ENCODE measurements around the gene PIMREG.

The PIMREG gene

GRCh38 chr17:6443692-6444570 is at the start of gene PIMREG:
Gene PIMREG, plus strand, starts transcription at chr17:6444455. Its CDS starts 656 bp downstream, at chr17:6445111.
- peak; percentile 88 to 95 for DNase-seq

GRCh38 chr17:6398955-6399354 is 45.3 kb upstream of the PIMREG start:
- no peak for DNase-seq

GRCh38 chr17:6402258-6402657 is 42.0 kb upstream of the PIMREG start:
- no peak for DNase-seq

GRCh38 chr17:6408276-6408675 is 36.0 kb upstream of the PIMREG start:
- DNase-seq: no peak

- no peak for DNase-seq
Observed at GRCh38 chr17:6408735-6409134, 35.5 kb upstream of the PIMREG start.

DNA sequence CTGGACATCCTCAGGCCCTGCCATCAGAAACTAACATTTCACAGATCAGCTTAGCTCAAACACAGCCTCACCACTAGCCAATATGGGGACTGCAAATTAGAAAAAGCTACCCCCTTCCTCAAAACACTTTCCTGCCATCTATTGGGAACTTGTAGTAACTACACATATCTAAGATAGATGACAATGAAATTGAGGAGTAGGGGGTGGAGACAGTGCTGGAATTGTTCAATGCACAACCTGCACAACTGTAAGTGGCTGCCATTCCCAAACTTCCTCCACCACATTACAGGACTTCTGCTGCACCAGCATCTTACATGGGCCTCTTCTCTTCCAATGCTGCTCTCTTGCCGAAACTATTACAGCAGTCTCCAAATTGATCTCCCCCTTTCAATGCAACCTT is 31.2 kb upstream of the PIMREG start:
- no peak for DNase-seq

- DNase-seq: no peak
Observed at GRCh38 chr17:6415616-6416015, 28.6 kb upstream of the PIMREG start.

DNA sequence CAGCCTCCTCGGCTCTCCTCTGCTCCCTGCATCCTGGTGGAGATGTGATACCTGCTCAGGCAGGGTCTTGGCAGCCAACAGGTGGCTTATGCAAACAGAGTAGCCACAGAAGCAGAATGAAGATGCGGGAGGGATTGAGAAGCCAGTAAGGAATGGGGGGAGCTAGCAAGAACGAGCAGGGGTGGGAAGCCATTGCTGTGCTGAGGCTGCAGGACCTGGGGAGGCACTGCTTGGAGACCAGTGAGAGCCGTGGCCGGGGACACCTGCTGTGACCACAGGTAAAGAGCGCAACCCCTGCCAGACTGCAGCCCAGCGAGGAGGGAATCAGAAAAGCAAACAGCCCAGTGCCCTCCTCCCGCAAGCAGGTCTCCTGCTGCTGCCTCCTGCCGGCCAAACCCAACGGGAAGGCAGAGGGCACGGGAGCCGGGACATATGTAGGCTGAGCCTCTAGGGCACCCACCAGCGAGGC is 24.0 kb upstream of the PIMREG start:
- peak in 1 of 2 donors; percentile 16 for DNase-seq

DNA sequence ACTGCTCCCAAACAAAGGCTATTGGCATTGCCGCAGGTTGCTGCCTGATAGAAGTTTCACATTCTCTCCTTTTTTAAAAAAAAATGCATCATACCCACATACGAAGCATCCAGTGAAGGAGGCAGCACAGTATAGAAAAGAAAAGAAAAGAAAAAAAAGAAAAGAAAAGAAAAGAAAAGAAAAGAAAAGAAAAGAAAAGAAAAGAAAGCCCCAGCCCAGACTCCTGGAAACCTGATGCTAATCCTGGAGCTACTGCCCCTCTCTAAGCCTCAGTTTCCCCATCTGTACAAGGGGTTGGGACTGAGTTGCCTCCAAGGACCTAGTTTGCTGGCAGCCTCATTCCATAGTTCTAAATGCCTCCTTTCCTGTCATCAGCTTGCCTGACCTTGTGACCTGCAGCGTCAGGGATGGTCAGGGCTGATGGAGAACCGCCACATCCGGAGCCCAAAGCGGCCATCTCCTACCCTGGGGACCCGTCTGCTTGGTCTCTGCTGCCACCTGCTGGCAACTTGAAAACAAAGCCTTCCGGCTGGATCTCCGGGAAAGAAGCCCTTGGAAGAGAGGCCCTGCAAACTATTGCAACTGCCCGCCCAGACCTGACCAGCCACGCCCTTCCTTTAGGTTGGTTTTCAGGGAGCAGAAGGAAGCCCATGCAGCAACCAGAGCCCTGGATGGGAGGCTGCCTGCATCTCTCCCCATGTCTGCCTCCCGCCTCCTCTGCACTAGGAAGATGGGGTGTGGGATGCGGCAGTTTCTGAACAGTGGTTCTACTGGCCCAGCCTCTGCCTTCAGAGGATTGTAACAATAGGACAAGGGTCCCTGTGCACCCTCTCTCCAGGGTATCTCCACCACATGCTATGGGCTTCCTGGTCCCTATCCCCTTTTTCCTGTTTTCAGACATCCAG is 22.3 kb upstream of the PIMREG start:
- peak; percentile 74 to 77 for DNase-seq

DNA sequence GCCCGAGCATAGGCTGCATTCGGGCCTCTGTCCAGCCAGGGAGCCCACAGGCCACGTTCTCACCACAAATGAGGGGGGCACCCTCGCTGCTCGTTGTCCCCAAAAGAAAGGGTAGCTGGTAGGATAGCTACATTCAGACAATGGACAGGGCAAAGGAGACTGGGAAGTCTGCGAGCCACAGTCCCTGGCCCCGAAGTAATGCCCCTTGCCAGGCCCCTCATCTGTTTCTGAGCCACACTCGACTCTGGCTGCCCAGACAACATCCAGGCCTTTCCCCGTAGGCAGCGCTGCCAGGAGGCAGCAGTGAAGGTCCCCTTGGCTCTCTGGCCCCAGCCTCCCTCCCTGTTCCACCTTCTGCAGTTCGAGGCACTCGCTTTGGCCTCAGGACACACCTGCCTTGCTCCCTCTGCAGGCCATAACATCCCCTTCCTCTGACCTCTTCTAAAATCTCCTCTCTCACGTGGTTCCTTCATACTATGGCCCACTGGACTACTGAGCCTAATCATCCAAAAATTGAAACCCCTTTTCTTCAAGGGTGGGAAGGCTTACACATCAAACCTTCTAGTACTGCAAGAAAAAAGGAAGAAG is 21.5 kb upstream of the PIMREG start:
- DNase-seq: no peak

GRCh38 chr17:6423931-6424330 is 20.3 kb upstream of the PIMREG start:
- DNase-seq: no peak

DNA sequence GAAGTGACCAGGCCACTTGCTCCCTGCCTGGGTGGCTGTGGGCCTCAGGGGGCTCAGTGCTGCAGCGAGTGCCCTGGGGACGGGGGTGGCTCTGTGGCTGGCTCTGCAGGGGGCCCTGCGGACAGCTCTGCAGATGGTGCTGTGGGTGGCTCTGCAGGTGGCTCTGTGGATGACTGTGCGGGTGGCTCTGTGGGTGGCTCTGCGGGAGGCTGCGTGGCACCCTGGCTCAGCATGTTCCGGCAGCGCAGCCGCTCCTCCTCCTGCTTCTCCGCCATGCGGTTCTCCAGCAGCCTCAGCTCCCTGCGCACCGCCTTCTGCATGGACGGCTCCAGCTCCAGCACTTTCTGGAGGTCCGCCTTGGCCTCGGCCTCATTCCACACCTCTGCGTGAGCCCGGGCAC is 18.8 kb upstream of the PIMREG start:
- DNase-seq: no peak

GRCh38 chr17:6426356-6427101 is 17.7 kb upstream of the PIMREG start:
- no peak for DNase-seq

GRCh38 chr17:6427279-6427781 is 16.9 kb upstream of the PIMREG start:
- peak; percentile 34 to 50 for DNase-seq

DNA sequence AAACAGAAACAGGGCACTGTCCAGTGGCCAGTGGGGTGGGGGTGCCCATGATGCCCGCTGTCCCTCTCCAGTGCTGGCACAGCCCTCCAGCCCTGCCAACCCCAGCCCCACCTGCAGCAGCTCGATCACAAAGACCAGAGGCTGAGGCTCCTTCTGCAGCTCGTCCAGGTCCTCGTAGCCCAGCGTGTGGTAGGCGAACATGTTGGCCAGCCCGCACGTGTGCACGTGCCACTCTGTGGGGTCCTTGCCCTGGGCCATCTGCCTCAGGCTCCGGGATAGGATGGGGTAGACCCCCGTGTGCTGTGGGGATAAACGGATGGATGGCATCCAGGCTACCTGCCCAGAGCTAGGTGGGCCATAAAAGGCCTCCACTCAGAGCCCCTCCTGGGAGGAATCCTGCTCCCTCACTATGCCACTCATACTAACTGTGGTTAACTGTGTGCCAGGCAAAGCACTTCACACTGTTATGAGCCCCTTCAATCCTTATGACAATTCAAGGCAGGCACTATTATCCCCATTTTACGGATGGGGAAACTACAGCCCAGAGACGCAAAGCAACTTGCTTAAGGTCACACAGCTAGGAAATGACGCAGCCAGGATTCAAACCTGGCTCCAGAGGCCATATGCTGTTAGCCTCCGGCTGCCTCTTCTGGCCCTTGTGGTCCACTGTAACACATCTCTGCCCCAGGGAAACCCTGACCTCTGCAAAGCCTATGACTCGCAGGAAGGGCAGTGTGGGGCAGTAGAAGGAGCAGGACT is 15.9 kb upstream of the PIMREG start:
- no peak for DNase-seq

GRCh38 chr17:6429266-6429665 is 15.0 kb upstream of the PIMREG start:
- no peak for DNase-seq

- DNase-seq: no peak
Observed at GRCh38 chr17:6430769-6431168, 13.5 kb upstream of the PIMREG start.

GRCh38 chr17:6435051-6435450 is 9.2 kb upstream of the PIMREG start, which contains the start of gene AIPL1:
Gene AIPL1, minus strand, starts transcription at chr17:6435121. Its CDS starts 17 bp downstream, at chr17:6435104.
- DNase-seq: no peak

- DNase-seq: peak; percentile 54
Observed at GRCh38 chr17:6435968-6436367, 8.3 kb upstream of the PIMREG start.

DNA sequence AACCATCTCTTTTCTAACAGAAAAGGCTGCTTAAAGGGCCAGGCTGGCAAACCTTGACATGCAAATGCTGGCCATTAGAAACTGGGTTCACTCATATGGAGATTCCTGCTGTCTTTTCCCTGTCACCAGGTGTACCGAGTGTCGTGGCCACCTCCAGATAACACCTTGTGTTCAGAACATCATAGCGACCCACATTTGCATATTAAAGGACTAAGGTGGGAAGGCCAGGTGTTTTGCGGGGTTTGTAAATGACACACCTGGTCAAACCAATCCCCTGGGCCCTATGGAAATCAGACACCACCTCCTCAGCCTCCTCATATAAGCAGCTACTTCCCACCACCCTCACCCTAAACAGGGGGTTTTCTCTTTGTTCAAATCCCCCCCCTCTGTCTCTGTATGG is 6.8 kb upstream of the PIMREG start:
- no peak for DNase-seq

- no peak for DNase-seq
Observed at GRCh38 chr17:6437956-6438355, 6.3 kb upstream of the PIMREG start.
